ENCODE measurements around the gene EHMT2.

The EHMT2 gene

DNA sequence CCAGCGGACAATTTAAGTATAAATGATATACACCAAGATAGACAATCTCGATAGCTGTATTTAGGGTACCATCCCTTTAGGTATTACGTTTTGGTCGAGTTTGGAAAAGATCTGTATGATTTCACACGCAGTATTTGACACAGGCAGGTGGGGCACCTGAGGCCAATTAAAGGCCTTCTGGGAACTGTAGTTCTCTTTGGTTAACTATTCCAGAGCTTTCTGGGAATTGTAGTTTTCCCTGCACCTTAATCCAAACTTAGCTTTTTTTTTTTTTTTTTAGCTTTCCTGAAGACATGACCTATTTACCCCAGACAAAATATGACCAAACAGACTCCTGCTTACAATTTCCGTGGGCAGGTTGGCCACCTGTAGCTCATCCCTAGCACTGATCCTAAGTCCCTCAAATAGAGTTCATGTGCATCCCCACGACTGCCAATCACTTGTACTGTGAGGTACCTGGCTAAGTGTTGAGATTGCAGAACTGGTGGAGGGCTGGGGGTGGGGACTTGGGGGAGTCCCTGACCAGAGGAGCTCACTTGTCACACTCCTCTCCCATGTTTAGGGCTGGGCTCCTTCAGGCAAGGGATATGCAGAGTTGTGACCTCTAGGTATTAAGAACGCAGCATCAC lies 999 bp upstream of the EHMT2 start (continued):
- TF ChIP-seq ZBTB49 (tag by site-specific recombination; IDR thresholded peaks at IDR 0.05; ENCODE audit: low read depth) (no peak), FEZF1 (tag by site-specific recombination; IDR thresholded peaks at IDR 0.05) (no peak), KLF16 (tag by site-specific recombination; IDR thresholded peaks at IDR 0.05) (no peak; the same call in 1 of the 2 replicates), KLF9 (tag by site-specific recombination; IDR thresholded peaks at IDR 0.05; ENCODE audit: low read depth) (no peak), ZNF76 (tag by site-specific recombination; IDR thresholded peaks at IDR 0.05; ENCODE audit: borderline replicate concordance, low read depth) (peak; percentile 97), SETDB1 (IDR thresholded peaks at IDR 0.05; ENCODE audit: insufficient read length, low read length) (no peak), HOXD13 (CRISPR knock-in tag; IDR thresholded peaks at IDR 0.05; ENCODE audit: borderline replicate concordance) (no peak), ZBTB21 (tag by site-specific recombination; IDR thresholded peaks at IDR 0.05) (no peak), KLF10 (tag by site-specific recombination; IDR thresholded peaks at IDR 0.05) (peak; percentile 54), ZNF223 (tag by site-specific recombination; IDR thresholded peaks at IDR 0.05) (no peak), ZNF830 (tag by site-specific recombination; IDR thresholded peaks at IDR 0.05; ENCODE audit: low read depth) (no peak), ZXDB (tag by site-specific recombination; IDR thresholded peaks at IDR 0.05) (peak; percentile 30), ZNF354C (tag by site-specific recombination; IDR thresholded peaks at IDR 0.05; ENCODE audit: borderline replicate concordance, low read depth) (no peak), TRIM28 (IDR thresholded peaks at IDR 0.05; ENCODE audit: borderline replicate concordance, low read length) (no peak), ZEB2 (tag by site-specific recombination; IDR thresholded peaks at IDR 0.05) (peak; percentile 94), ZNF521 (tag by site-specific recombination; IDR thresholded peaks at IDR 0.05) (no peak), PRDM1 (tag by site-specific recombination; IDR thresholded peaks at IDR 0.05) (no peak), ZNF26 (tag by site-specific recombination; IDR thresholded peaks at IDR 0.05) (no peak), ZNF626 (tag by site-specific recombination; IDR thresholded peaks at IDR 0.05) (no peak), ZNF248 (tag by site-specific recombination; IDR thresholded peaks at IDR 0.05) (no peak), ZNF707 (tag by site-specific recombination; IDR thresholded peaks at IDR 0.05) (no peak), ZNF555 (tag by site-specific recombination; conservative IDR thresholded peaks at IDR 0.05) (no peak), ZNF473 (tag by site-specific recombination; IDR thresholded peaks at IDR 0.05) (no peak), ZNF48 (tag by site-specific recombination; IDR thresholded peaks at IDR 0.05) (no peak), ZNF211 (tag by site-specific recombination; IDR thresholded peaks at IDR 0.05; ENCODE audit: low read depth) (no peak), ZNF239 (tag by site-specific recombination; IDR thresholded peaks at IDR 0.05) (no peak), ZNF548 (tag by site-specific recombination; IDR thresholded peaks at IDR 0.05) (no peak), ZBTB20 (tag by site-specific recombination; IDR thresholded peaks at IDR 0.05) (no peak), ZNF350 (tag by site-specific recombination; IDR thresholded peaks at IDR 0.05) (no peak), ZNF23 (tag by site-specific recombination; IDR thresholded peaks at IDR 0.05; ENCODE audit: borderline replicate concordance) (no peak), KLF17 (tag by site-specific recombination; IDR thresholded peaks at IDR 0.05) (no peak; the same call in 1 of the 2 replicates), ZNF169 (tag by site-specific recombination; IDR thresholded peaks at IDR 0.05) (no peak), ZBTB48 (tag by site-specific recombination; IDR thresholded peaks at IDR 0.05) (peak; percentile 42; the same call in 1 of the 2 replicates)
- TF ChIP-seq, protein P1, sequence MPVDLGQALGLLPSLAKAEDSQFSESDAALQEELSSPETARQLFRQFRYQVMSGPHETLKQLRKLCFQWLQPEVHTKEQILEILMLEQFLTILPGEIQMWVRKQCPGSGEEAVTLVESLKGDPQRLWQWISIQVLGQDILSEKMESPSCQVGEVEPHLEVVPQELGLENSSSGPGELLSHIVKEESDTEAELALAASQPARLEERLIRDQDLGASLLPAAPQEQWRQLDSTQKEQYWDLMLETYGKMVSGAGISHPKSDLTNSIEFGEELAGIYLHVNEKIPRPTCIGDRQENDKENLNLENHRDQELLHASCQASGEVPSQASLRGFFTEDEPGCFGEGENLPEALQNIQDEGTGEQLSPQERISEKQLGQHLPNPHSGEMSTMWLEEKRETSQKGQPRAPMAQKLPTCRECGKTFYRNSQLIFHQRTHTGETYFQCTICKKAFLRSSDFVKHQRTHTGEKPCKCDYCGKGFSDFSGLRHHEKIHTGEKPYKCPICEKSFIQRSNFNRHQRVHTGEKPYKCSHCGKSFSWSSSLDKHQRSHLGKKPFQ (tag by site-specific recombination; IDR thresholded peaks at IDR 0.05): no peak
- TF ChIP-seq, protein P2, sequence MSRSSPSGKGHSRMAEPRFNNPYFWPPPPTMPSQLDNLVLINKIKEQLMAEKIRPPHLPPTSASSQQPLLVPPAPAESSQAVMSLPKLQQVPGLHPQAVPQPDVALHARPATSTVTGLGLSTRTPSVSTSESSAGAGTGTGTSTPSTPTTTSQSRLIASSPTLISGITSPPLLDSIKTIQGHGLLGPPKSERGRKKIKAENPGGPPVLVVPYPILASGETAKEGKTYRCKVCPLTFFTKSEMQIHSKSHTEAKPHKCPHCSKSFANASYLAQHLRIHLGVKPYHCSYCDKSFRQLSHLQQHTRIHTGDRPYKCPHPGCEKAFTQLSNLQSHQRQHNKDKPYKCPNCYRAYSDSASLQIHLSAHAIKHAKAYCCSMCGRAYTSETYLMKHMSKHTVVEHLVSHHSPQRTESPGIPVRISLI (tag by site-specific recombination; IDR thresholded peaks at IDR 0.05): peak; percentile 24; the same call in 1 of the 2 replicates
